Left renal cortex interstitium (tissue), 4 donors: ENCODE data around the gene GCNT4. TPM values are rescaled to one million over a fixed set of nuclear protein-coding genes. Genes with fewer than 3 reads are reported as not detected.
A peak's percentile ranks its signal among the peaks of the same experiment; 100 is the strongest.

Source experiments
- DNase-seq, 4 donors: peaks; one replicate each; pipeline ENCODE4 v3.0.0-alpha.2; 2013; ENCODE audit warnings: low read depth in 4 of 4, low spot score in 2 of 4, missing footprints in 1 of 4
- polyA plus RNA-seq, 4 donors: library from polyadenylated mRNA; unstranded; fragments of 120-200 nt; gene quantifications; one replicate each; pipeline ENCODE4 v1.2.1, GENCODE V29; 2013; ENCODE audit not compliant: insufficient read length in 4 of 4

The GCNT4 gene
- polyA plus RNA-seq, 4 donors = 12.6 to 18.3 (median 14.3) TPM

GRCh38 chr5:75051217-75051751, 1.1 kb downstream of the GCNT4 start:
- DNase-seq = no peak

- DNase-seq = no peak
Measured at GRCh38 chr5:75050415-75050814, 1.9 kb downstream of the GCNT4 start.

- DNase-seq = peak in 1 of 4 donors; percentile 27
Measured at GRCh38 chr5:75049456-75050351, 2.7 kb downstream of the GCNT4 start.

- no peak for DNase-seq
Measured at GRCh38 chr5:75048457-75048953, 3.9 kb downstream of the GCNT4 start.

DNA sequence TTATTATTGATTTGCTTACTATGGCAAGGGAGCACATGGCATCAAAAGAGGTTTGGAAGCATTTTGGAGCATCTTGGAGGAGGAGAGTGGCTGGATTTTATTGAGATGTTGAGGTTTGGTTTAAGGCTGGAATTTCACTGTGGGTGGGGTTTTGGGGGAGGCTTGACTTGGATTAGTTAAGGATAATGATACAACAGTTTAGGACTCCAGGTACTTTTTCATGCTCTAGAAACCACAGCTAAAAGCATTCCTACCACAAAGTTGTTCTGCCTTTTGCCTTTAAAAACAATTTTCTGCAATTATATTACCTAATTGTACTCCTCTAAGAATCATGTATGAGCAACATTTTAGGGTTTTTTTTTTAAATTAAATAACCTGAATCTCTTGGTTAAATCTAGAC, 5.0 kb downstream of the GCNT4 start:
- no peak for DNase-seq

- no peak for DNase-seq
Measured at GRCh38 chr5:75046366-75047142, 5.8 kb downstream of the GCNT4 start.

GRCh38 chr5:75045071-75045470, 7.3 kb downstream of the GCNT4 start:
- DNase-seq = no peak

- no peak for DNase-seq
Measured at GRCh38 chr5:75044406-75044805, 8.0 kb downstream of the GCNT4 start.

- DNase-seq = no peak
Measured at GRCh38 chr5:75043633-75044264, 8.6 kb downstream of the GCNT4 start.

DNA sequence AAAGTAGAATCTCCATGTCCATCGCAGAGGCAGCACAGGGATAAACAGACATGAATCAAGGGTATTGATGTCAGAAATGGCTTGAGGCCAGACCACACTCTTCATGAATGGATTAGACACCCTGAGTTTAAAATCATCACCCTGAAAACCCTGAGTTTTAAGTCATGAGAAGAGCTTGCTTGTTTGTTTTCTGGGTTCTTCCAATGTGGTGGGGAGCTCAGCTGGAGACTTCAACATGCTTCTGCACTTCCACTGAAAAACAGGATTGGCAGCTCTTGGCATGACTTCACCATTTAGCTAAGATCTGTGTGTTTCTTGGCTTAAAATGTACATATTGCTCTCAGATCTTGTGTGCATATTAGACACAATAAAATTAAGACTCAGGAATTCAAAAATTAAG, 9.8 kb downstream of the GCNT4 start:
- DNase-seq = no peak

DNA sequence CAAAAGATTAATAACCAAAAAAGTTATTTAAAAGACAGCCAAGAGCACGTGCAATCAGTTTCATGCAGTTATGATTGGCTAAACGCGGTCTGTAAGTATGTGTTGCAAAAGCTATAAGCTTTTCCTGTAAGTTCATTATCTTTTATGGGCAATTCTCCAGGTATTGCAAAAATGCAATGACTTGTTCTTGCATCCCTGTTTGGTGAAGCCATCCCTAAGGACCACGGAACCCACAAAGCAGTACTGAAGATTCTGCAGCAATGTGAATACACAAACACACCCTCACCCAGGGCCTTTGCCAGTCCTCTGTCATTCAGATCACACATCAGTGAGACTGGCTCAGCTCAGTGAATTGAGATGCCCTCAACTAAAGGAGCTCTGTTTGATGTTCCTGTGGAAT, 11.4 kb downstream of the GCNT4 start:
- DNase-seq = no peak

DNA sequence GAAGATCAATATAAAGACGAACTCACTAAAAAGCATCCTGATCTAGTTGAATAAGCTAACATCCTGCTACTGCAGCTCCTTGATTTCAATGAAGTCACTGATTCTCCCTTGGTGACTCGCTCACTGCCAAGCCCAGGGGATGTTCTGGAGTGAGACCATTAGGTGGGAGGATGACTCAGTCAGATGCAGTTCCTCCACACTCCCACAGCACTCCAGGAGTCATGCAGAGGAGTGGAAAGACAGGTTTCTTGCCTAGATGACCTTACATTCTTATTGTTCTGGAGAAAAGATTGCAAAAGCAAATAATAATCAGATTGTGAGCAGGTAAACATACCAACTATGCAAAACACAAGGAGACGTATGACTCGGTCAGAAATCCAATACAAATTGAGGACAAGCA, 15.3 kb downstream of the GCNT4 start:
- DNase-seq = no peak

DNA sequence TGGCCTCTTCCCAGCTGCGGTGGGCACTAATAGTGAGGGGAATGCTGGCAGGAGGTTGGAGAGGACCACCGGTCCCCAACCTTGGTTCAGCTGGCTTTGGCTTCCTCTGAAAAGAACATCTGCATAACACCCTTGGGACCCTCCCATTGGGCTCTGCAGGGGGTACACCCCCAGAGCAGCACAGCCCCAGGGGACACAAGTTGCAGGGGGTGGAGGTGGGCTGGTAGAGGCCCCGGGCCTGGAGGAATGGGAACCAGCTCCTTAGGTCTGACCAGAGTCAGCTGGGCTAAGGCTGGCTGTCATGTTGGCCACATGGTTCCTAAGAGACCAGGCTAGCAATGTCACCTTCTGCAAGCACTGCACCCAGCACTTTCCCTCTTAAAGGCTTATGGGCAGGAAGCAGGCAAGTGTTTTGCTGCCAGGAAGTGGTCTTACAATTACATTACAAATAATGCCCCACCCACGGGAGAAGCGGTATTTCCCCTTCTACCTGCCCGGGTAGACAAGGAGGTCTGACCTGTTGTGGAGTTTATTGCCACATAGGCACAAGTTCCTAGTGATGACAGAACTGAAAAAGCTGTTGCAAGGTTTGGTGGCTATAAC, 18.1 kb downstream of the GCNT4 start:
- DNase-seq = no peak

- no peak for DNase-seq
Measured at GRCh38 chr5:75031366-75031765, 21.0 kb downstream of the GCNT4 start.

- DNase-seq = no peak
Measured at GRCh38 chr5:75028090-75028489, 24.3 kb downstream of the GCNT4 start.

- DNase-seq = no peak
Measured at GRCh38 chr5:75023368-75024159, 28.8 kb downstream of the GCNT4 start.

- DNase-seq = no peak
Measured at GRCh38 chr5:75021800-75022199, 30.6 kb downstream of the GCNT4 start.

DNA sequence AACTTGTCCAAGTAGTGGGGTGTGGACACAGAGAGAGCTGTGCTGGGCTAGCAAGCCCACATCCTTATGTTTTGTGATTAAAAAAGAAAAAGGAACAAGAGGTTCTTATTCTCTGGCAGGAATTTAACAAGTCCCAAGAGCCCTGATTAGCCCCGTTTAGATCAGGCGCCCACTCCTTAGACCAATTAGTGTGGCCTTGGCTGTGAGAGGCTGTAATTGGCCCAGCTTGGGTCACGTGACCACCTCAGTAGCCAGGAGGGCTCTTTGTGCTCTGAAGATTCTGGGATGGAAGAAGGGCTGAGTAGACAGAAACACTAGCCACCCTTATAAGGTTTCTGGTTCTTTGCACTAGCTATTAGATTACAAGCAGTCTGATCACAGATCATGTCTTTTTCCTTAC, 31.1 kb downstream of the GCNT4 start:
- DNase-seq = no peak

DNA sequence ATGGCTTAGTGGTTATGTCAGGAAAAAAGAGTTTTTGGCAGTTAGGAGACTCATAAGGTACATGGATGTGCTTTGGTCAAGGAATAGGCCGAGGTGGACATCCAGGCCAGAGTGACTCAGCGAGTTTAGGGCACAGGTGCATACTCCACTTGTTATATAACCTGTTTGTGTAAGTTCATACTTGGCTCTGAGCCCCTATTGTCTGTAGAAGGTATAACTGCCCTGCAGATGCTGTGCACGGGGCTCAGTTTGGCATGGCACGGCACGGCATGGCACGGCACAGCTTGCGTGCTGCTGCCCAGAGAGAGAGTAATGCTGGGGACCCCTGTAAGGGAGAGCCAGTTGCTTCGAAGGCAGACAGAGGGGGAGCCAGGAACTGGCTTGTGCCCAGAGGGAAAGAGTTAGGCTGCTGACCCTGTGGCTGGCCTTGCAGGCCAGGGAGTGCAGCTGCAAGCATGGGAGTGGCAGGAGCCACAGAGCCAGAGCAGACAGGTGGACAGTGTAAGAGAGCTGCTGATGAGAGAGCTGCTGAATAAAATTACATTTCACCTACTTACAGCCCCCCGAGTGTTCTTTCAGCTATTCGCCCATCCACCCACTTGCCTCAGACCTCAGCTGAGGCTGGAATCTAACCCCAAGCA, 32.2 kb downstream of the GCNT4 start:
- DNase-seq = no peak
